DMS114 treated with DMSO at 0.1 percent for 48 hours (cell line): ENCODE results near the gene CLPTM1L.
"Not testable (repeated sequence)": the region's sequence is repeated elsewhere in the genome, so short reads cannot be mapped to it uniquely, and the experiment has no call there.

Experiments used
- DNase-seq: peaks from one replicate; lab custom pipeline; 2025; ENCODE audit not compliant: unreplicated experiment; lab: John Stamatoyannopoulos, UW

The CLPTM1L gene

DNA sequence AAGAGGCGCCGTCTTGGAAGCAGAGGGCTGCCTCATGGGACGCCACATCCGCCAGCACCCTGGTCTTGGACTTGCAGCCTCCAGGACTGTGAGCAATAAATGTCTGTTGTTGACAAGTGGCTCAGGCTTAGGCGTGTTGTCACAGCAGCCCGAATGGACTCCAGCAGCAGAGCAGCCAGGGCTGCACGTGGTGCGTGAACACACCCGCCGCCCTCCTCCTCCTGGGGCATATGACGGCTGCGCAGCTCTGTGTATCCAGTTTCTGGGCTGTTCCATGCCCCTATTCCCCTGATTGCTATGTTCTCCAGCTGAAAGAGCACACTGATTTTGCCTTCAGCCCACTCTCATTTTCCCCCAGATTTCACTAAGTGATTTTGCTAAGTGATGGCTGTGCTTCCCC, 36.0 kb upstream of the CLPTM1L start:
- no peak for DNase-seq

DNA sequence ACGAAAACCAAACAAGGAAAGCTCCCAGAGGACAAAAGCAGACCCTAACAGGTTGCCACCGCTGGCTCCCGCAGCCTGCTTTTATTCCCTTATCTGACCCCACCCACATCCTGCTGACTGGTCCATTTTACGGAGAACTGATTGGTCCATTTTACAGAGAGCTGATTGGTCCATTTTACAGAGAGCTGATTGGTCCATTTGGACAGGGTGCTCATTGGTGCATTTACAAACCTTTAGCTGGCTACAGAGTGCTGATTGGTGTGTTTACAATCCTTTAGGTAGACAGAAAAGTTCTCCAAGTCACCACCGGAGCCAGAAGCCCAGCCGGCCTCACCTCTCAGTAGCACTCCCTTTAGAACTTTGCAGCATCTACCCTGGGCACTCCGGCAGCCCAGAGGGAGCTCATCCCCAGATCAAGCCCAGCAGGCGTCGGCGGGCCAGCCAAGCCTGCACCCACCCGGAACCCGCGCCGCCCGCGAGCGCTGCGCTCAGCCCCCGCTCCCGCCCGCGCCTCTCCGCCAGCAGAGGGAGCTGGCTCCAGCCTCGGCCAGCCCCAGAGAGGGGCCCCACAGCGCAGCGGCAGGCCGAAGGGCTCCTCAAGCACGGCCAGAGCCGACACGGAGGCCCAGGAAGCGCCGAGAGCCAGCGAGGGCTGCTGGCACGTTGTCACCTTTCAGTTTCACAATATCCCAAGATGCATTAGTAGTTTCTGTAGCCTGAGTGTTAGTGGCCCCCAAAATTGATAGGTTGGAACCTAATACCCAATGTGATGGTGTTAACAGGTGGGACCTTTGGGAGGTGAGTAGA, 35.3 kb upstream of the CLPTM1L start:
- DNase-seq = no peak

DNA sequence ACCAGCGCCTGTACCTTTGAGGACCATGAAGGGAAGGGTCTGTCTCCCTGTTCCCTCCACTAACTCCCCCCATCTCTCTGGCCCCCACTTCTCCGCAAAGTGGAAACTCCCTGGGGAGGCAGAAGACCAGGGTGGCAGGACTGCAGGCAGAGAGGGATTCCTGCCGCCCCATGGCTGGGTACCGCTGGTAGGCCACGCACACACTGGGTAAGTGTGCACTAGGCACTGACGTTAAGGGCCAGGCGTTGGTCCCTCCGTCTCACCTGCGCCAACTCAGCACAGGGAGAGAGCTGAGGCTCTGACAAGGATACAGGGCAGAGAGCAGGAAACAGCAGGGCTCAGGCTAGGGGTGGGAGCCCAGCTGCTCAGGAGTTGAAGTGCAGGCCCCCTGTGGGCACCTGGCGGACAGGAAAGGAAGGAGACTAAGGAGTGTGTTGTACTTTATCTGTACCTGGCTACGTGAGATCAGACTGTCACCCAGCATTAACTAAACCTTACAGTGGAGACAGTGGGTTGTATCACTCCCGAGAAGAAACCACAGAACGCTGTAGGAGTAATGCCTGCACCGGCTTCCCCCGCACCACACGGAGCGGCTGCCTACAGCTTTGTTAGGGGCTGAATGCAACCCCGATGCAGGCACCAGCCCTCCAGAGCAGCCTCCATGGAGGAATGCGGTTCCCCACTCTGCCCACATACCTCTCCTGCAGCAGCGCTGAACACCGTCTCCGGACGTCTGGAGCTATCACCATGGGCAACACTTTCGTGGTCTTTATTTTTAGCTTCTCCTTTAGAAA, 34.2 kb upstream of the CLPTM1L start:
- DNase-seq = no peak

- no peak for DNase-seq
These were observed 33.2 kb upstream of the CLPTM1L start for GRCh38 chr5:1378096-1378495.

DNA sequence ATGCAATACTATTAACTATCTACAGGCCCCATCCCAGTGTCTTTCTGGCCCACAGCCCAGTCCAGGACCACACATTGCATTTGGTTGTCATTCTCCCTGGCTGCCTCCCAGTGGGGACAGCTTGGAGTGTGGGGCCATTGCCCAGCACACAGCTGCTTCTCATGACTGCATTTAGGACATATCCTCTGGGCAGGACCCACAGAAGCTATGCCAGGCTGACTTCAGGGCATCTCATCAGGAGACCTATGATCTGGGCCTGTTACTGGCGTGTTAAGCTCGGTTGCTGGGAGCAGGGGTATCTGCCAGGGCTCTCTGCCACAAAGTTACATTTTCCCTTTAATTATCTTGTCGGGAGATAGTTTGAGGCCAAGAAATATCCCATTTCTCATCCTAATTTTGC, 32.1 kb upstream of the CLPTM1L start:
- DNase-seq = no peak

GRCh38 chr5:1375871-1376810, 31.2 kb upstream of the CLPTM1L start:
- no peak for DNase-seq

- no peak for DNase-seq
These were observed 29.8 kb upstream of the CLPTM1L start for GRCh38 chr5:1374679-1375055.

GRCh38 chr5:1374030-1374678, 29.3 kb upstream of the CLPTM1L start:
- DNase-seq = no peak

DNA sequence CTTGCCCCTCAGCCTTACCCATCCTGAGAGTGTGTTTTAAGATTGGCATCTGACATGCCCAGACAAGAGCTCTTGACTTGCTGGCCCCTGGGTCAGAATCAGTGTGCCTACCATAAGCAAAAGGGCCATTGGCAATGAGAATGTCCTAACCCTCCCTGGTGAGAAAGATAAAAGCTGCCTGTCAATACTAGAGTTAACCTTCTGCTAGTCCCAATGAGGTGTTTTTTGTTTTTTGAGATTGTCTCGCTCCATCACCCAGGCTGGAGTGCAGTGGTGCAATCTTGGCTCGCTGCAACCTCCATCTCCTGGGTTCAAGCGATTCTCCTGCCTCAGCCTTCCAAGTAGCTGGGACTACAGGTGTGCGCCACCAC, 27.1 kb upstream of the CLPTM1L start:
- DNase-seq = not testable (repeated sequence)

- DNase-seq = no peak
These were observed 26.5 kb upstream of the CLPTM1L start for GRCh38 chr5:1371218-1371971.

DNA sequence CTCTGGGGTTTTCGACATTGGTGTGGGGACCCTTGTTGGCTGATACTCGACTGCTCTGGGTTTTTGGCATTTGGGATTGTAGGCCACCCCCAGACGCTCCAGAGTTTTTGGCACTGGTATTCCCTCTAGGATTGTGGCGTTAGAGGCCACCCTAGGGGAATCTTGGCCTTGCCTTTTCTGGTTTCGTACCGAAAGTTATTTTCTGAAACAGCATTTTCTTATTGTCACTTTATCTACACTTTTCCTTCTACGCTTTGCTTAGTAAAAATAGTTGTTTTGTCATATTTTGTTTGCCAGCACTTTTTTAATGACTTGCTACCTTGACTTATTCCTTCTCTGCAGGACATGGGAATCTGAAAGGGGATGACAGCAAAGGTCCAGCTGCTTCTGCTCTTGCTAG, 25.1 kb upstream of the CLPTM1L start:
- DNase-seq = no peak

- DNase-seq = no peak
These were observed 23.9 kb upstream of the CLPTM1L start for GRCh38 chr5:1368756-1369155.

- DNase-seq = no peak
These were observed 23.3 kb upstream of the CLPTM1L start for GRCh38 chr5:1368236-1368635.

GRCh38 chr5:1367149-1367548, 22.2 kb upstream of the CLPTM1L start:
- no peak for DNase-seq

- DNase-seq = no peak
These were observed 21.6 kb upstream of the CLPTM1L start for GRCh38 chr5:1366514-1366913.

DNA sequence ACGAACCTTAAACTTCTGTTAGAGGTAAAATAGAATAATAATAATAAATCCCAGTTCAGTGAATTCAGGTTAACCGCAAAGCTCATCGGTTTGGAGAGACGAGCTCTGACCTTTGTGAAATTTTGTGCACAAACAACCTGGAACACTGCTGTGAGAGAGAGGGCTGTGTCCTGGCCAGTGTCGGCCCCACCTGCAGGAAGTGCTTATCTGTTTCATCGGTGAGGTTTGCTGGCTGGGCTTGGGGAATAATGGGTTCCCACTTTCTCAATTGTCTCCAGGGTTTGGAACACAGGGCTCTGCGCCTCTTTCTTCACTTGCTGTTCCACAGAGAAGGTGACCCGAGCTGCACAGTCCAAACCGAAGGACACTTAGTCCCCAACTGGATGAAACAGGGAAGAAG, 19.3 kb upstream of the CLPTM1L start:
- no peak for DNase-seq

GRCh38 chr5:1363581-1363980, 18.7 kb upstream of the CLPTM1L start:
- DNase-seq = no peak

- DNase-seq = no peak
These were observed 18.3 kb upstream of the CLPTM1L start for GRCh38 chr5:1363160-1363559.

DNA sequence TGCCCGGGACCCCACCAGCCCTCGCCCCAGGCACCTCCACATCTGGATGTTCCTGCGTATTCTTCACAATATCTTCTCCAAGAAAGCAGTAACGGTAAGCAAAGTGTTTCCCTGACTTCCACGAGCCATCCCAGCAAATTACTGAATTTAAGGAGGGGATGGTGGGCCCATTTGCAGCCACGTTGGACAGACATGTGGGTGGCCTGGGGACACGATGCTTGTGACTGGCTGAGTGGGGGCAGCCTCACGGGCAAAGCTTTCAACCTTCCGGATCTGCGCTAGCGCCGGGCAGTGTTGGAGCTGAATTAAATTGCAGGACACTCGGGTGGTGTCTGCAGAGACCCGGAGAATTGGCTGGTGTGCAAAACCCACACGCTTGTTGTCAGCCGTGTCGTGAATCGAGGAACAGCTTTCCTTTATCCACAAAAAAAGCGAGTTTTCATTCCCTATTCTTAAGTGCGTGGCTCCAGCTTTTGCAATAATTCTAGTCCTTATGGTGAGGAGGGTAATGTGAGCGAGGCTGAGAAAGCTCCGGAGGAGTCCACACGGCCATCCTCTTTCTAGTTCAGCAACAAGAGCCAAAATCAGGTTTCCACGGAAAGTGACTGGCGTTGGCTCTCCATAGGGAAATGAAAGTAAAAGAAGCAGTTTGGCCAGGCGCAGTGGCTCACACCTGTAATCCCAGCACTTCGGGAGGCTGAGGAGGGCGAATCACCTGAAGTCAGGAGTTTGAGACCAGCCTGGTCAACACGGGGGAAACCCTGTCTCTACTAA, 17.5 kb upstream of the CLPTM1L start:
- DNase-seq = no peak
